GM23338 (cell line): ENCODE results near the gene SGCD. TPM values are rescaled to one million over a fixed set of nuclear protein-coding genes. Genes with fewer than 3 reads are reported as not detected.

Source experiments
- ATAC-seq: fragments of 200-7000 bp; cut with Tn5 transposase; 3 replicates; pipeline ENCODE4 v1.9.1; 2020
- DNase-seq: peaks from one replicate; pipeline ENCODE4 v3.0.0-alpha.2; 2015; ENCODE audit warnings: low spot score
- H2AFZ ChIP-seq: fragments of 200-600 bp; sonication (generic); 2 replicates; pipeline ENCODE4 v1.8.0; 2016; ENCODE audit warnings: antibody characterized with exemption, mild to moderate bottlenecking, moderate library complexity
- H3F3A ChIP-seq: fragments of 200-600 bp; sonication (generic); replicated peaks from 2 replicates; pipeline ENCODE4 v1.8.0; 2017; ENCODE audit warnings: antibody characterized with exemption, mixed run types, low read depth
- H3K27ac ChIP-seq: fragments of 200-600 bp; sonication (generic); 2 replicates; pipeline ENCODE4 v1.6.1; 2016; ENCODE audit warnings: low read depth
- H3K27me3 ChIP-seq: fragments of 200-600 bp; sonication (generic); 2 replicates; pipeline ENCODE4 v1.8.0; 2016; ENCODE audit warnings: mild to moderate bottlenecking, mixed run types, moderate library complexity; ENCODE audit not compliant: insufficient read depth
- H3K36me3 ChIP-seq: fragments of 200-600 bp; sonication (generic); 2 replicates; pipeline ENCODE4 v1.8.0; 2016; ENCODE audit warnings: mild to moderate bottlenecking; ENCODE audit not compliant: insufficient read depth
- H3K4me1 ChIP-seq: fragments of 200-600 bp; sonication (generic); 2 replicates; pipeline ENCODE4 v1.8.0; 2016; ENCODE audit warnings: mild to moderate bottlenecking, moderate library complexity; ENCODE audit not compliant: insufficient read depth
- H3K4me2 ChIP-seq: fragments of 200-600 bp; sonication (generic); 2 replicates; pipeline ENCODE4 v1.7.1; 2017; ENCODE audit warnings: mixed run types
- H3K4me3 ChIP-seq: fragments of 200-600 bp; sonication (generic); 2 replicates; pipeline ENCODE4 v1.6.1; 2016; ENCODE audit warnings: mixed run types
- H3K79me2 ChIP-seq: fragments of 200-600 bp; sonication (generic); replicated peaks from 2 replicates; pipeline ENCODE4 v1.8.0; 2017; ENCODE audit warnings: mild to moderate bottlenecking; ENCODE audit not compliant: insufficient read depth
- H3K9me2 ChIP-seq: fragments of 200-600 bp; sonication (generic); 2 replicates; pipeline ENCODE4 v1.8.0; 2017; ENCODE audit not compliant: insufficient read depth
- H4K20me1 ChIP-seq: fragments of 200-600 bp; sonication (generic); replicated peaks from 2 replicates; pipeline ENCODE4 v1.8.0; 2017; ENCODE audit warnings: mild to moderate bottlenecking; ENCODE audit not compliant: insufficient read depth
- H3K27ac Mint-ChIP-seq: 2 replicates; pipeline ENCODE4 v1.8.0; 2020; ENCODE audit warnings: inconsistent platforms, mild to moderate bottlenecking, moderate library complexity, mixed read lengths
- H3K27me3 Mint-ChIP-seq: 3 replicates; pipeline ENCODE4 v1.8.0; 2022; ENCODE audit warnings: low read depth, mild to moderate bottlenecking, moderate library complexity, mixed read lengths, inconsistent platforms; ENCODE audit not compliant: insufficient read depth, poor library complexity
- H3K36me3 Mint-ChIP-seq: 3 replicates; pipeline ENCODE4 v1.8.0; 2021; ENCODE audit warnings: low read depth, mild to moderate bottlenecking, inconsistent platforms, moderate library complexity, mixed read lengths
- H3K4me1 Mint-ChIP-seq: 3 replicates; pipeline ENCODE4 v1.8.0; 2020; ENCODE audit warnings: mild to moderate bottlenecking, inconsistent platforms, mixed read lengths
- H3K4me3 Mint-ChIP-seq: 3 replicates; pipeline ENCODE4 v1.8.0; 2021; ENCODE audit warnings: moderate library complexity, mild to moderate bottlenecking, inconsistent platforms, mixed read lengths
- H3K9me3 Mint-ChIP-seq: 3 replicates; pipeline ENCODE4 v1.8.0; 2020; ENCODE audit warnings: moderate library complexity, mild to moderate bottlenecking, inconsistent platforms, mixed read lengths
- CREB1 ChIP-seq: fragments of 250-450 bp; sonication (Bioruptor Pico); IDR thresholded peaks from 2 replicates; pipeline ENCODE4 v1.5.0; 2020; ENCODE audit warnings: low read depth, mild to moderate bottlenecking, moderate library complexity
- JUNB ChIP-seq: IDR thresholded peaks from one replicate; pipeline ENCODE4 v1.6.1; 2016; ENCODE audit warnings: antibody characterized with exemption; ENCODE audit not compliant: unreplicated experiment
- NANOG ChIP-seq: IDR thresholded peaks from 2 replicates; pipeline ENCODE4 v1.6.1; 2016; ENCODE audit warnings: antibody characterized with exemption, borderline replicate concordance
- STAT1 ChIP-seq: IDR thresholded peaks from one replicate; pipeline ENCODE4 v1.6.1; 2016; ENCODE audit warnings: antibody characterized with exemption; ENCODE audit not compliant: unreplicated experiment
- ZNF331 ChIP-seq: fragments of 250-450 bp; sonication (Bioruptor Pico); IDR thresholded peaks from 2 replicates; pipeline ENCODE4 v1.5.0; 2020; ENCODE audit warnings: low read depth, mild to moderate bottlenecking, moderate library complexity
- polyA plus RNA-seq: library from polyadenylated mRNA; unstranded; fragments of >200 nt; fragmentation: Nextera tagmentation; extraction: Ambion mirVana; gene quantifications from 2 replicates; pipeline ENCODE4 v1.2.1, GENCODE V29; 2016
- total RNA-seq: library from RNA; depleted of rRNA; stranded (reverse); fragments of >200 nt; shearing (Covaris generic); gene quantifications from 2 replicates; pipeline ENCODE4 v1.2.3, GENCODE V29; 2014
- TF ChIP-seq, protein P1 (sequence below), 2 experiments: fragments of 200-600 bp in 1 of 2; sonication (generic) in 1 of 2; conservative IDR thresholded peaks; 2 replicates each; pipeline versions ENCODE4 v1.5.1 to v1.6.1; 2016 to 2017; ENCODE audit warnings: antibody characterized with exemption in 2 of 2, low read depth in 2 of 2, mild to moderate bottlenecking in 2 of 2, moderate library complexity in 1 of 2
- TF ChIP-seq, protein P2 (sequence below): IDR thresholded peaks from one replicate; pipeline ENCODE4 v1.6.1; 2018; ENCODE audit warnings: antibody characterized with exemption; ENCODE audit not compliant: unreplicated experiment
- TF ChIP-seq, protein P3 (sequence below): fragments of 250-450 bp; sonication (Bioruptor Pico); IDR thresholded peaks from 2 replicates; pipeline ENCODE4 v1.5.0; 2020; ENCODE audit warnings: mild to moderate bottlenecking, moderate library complexity
- TF ChIP-seq, protein P4 (sequence below): IDR thresholded peaks from 2 replicates; pipeline ENCODE4 v1.6.1; 2016; ENCODE audit warnings: antibody characterized with exemption

SGCD gene
- total and polyA plus RNA-seq, 2 experiments from 2014 or later = 0.03 to 0.05 TPM

DNA sequence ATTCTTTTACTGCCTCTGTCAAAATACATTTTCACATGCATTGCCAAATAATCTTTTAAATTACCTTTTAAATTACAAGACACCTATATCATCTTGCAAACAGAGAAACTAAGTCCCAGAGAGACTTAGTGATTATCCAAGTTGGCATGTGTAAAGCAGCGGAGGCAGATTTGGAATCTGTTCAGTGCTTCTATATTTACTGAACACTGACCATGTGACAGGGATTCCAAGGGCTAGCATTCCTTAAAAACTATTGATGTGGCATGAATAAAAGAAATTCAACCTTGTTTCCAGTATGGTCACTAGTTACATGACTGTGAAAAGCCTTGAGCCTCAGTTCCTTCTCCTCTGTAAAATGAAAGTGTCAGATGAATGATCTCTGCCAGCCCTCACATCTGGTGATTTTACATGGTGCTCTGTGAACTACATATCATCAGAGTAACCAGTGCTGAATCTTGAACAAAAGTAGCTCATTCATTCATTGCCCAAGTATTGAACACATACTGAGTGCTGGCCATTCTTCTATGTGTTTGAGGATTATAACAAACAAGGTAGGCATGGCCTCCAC, 451.3 kb downstream of the SGCD start:
- H3K4me3 Mint-ChIP-seq = no peak overlapping the region
- 0 out of 2 replicates have a peak, but pooled peaks cover 8% of the 10 kb centered on the region for H3K9me2 ChIP-seq

More for the DNA sequence above, 451.3 kb downstream of the SGCD start:
- no peaks in the 10 kb centered on the region for H3F3A ChIP-seq
- H3K27ac ChIP-seq = no peak overlapping the region
- Mint-ChIP-seq H3K4me1 (no peaks in the 10 kb centered on the region), H3K27ac (no peak overlapping the region), H3K36me3 (peaks cover 2% of the 10 kb centered on the region; the same call in 2 of the 3 replicates), H3K9me3 (peaks cover 3% of the 10 kb centered on the region; the same call in 1 of the 3 replicates), H3K27me3 (peaks cover 3% of the 10 kb centered on the region)
- TF ChIP-seq NANOG = no peak
- TF ChIP-seq, protein P1, sequence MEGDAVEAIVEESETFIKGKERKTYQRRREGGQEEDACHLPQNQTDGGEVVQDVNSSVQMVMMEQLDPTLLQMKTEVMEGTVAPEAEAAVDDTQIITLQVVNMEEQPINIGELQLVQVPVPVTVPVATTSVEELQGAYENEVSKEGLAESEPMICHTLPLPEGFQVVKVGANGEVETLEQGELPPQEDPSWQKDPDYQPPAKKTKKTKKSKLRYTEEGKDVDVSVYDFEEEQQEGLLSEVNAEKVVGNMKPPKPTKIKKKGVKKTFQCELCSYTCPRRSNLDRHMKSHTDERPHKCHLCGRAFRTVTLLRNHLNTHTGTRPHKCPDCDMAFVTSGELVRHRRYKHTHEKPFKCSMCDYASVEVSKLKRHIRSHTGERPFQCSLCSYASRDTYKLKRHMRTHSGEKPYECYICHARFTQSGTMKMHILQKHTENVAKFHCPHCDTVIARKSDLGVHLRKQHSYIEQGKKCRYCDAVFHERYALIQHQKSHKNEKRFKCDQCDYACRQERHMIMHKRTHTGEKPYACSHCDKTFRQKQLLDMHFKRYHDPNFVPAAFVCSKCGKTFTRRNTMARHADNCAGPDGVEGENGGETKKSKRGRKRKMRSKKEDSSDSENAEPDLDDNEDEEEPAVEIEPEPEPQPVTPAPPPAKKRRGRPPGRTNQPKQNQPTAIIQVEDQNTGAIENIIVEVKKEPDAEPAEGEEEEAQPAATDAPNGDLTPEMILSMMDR (conservative IDR thresholded peaks at IDR 0.05; ENCODE audit: low read depth in 2 of 2) = no peak
- TF ChIP-seq JUNB = no peak
- TF ChIP-seq ZNF331 (CRISPR knock-in tag) = no peak
- TF ChIP-seq CREB1 (CRISPR knock-in tag) = no peak
- no peak for TF ChIP-seq STAT1
- TF ChIP-seq, protein P2, sequence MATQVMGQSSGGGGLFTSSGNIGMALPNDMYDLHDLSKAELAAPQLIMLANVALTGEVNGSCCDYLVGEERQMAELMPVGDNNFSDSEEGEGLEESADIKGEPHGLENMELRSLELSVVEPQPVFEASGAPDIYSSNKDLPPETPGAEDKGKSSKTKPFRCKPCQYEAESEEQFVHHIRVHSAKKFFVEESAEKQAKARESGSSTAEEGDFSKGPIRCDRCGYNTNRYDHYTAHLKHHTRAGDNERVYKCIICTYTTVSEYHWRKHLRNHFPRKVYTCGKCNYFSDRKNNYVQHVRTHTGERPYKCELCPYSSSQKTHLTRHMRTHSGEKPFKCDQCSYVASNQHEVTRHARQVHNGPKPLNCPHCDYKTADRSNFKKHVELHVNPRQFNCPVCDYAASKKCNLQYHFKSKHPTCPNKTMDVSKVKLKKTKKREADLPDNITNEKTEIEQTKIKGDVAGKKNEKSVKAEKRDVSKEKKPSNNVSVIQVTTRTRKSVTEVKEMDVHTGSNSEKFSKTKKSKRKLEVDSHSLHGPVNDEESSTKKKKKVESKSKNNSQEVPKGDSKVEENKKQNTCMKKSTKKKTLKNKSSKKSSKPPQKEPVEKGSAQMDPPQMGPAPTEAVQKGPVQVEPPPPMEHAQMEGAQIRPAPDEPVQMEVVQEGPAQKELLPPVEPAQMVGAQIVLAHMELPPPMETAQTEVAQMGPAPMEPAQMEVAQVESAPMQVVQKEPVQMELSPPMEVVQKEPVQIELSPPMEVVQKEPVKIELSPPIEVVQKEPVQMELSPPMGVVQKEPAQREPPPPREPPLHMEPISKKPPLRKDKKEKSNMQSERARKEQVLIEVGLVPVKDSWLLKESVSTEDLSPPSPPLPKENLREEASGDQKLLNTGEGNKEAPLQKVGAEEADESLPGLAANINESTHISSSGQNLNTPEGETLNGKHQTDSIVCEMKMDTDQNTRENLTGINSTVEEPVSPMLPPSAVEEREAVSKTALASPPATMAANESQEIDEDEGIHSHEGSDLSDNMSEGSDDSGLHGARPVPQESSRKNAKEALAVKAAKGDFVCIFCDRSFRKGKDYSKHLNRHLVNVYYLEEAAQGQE = no peak
- TF ChIP-seq, protein P3, sequence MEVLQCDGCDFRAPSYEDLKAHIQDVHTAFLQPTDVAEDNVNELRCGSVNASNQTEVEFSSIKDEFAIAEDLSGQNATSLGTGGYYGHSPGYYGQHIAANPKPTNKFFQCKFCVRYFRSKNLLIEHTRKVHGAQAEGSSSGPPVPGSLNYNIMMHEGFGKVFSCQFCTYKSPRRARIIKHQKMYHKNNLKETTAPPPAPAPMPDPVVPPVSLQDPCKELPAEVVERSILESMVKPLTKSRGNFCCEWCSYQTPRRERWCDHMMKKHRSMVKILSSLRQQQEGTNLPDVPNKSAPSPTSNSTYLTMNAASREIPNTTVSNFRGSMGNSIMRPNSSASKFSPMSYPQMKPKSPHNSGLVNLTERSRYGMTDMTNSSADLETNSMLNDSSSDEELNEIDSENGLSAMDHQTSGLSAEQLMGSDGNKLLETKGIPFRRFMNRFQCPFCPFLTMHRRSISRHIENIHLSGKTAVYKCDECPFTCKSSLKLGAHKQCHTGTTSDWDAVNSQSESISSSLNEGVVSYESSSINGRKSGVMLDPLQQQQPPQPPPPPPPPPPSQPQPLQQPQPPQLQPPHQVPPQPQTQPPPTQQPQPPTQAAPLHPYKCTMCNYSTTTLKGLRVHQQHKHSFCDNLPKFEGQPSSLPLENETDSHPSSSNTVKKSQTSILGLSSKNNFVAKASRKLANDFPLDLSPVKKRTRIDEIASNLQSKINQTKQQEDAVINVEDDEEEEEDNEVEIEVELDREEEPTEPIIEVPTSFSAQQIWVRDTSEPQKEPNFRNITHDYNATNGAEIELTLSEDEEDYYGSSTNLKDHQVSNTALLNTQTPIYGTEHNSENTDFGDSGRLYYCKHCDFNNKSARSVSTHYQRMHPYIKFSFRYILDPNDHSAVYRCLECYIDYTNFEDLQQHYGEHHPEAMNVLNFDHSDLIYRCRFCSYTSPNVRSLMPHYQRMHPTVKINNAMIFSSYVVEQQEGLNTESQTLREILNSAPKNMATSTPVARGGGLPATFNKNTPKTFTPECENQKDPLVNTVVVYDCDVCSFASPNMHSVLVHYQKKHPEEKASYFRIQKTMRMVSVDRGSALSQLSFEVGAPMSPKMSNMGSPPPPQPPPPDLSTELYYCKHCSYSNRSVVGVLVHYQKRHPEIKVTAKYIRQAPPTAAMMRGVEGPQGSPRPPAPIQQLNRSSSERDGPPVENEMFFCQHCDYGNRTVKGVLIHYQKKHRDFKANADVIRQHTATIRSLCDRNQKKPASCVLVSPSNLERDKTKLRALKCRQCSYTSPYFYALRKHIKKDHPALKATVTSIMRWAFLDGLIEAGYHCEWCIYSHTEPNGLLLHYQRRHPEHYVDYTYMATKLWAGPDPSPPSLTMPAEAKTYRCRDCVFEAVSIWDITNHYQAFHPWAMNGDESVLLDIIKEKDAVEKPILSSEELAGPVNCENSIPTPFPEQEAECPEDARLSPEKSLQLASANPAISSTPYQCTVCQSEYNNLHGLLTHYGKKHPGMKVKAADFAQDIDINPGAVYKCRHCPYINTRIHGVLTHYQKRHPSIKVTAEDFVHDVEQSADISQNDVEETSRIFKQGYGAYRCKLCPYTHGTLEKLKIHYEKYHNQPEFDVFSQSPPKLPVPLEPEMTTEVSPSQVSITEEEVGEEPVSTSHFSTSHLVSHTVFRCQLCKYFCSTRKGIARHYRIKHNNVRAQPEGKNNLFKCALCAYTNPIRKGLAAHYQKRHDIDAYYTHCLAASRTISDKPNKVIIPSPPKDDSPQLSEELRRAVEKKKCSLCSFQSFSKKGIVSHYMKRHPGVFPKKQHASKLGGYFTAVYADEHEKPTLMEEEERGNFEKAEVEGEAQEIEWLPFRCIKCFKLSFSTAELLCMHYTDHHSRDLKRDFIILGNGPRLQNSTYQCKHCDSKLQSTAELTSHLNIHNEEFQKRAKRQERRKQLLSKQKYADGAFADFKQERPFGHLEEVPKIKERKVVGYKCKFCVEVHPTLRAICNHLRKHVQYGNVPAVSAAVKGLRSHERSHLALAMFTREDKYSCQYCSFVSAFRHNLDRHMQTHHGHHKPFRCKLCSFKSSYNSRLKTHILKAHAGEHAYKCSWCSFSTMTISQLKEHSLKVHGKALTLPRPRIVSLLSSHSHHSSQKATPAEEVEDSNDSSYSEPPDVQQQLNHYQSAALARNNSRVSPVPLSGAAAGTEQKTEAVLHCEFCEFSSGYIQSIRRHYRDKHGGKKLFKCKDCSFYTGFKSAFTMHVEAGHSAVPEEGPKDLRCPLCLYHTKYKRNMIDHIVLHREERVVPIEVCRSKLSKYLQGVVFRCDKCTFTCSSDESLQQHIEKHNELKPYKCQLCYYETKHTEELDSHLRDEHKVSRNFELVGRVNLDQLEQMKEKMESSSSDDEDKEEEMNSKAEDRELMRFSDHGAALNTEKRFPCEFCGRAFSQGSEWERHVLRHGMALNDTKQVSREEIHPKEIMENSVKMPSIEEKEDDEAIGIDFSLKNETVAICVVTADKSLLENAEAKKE = no peak
- TF ChIP-seq, protein P4, sequence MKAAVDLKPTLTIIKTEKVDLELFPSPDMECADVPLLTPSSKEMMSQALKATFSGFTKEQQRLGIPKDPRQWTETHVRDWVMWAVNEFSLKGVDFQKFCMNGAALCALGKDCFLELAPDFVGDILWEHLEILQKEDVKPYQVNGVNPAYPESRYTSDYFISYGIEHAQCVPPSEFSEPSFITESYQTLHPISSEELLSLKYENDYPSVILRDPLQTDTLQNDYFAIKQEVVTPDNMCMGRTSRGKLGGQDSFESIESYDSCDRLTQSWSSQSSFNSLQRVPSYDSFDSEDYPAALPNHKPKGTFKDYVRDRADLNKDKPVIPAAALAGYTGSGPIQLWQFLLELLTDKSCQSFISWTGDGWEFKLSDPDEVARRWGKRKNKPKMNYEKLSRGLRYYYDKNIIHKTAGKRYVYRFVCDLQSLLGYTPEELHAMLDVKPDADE = no peak
- H3K4me1 ChIP-seq = no peaks in the 10 kb centered on the region
- H3K27me3 ChIP-seq = no peaks in the 10 kb centered on the region
- DNase-seq = no peak
- no peaks in the 10 kb centered on the region for H3K79me2 ChIP-seq
- no peak overlapping the region for H2AFZ ChIP-seq
- no peaks in the 10 kb centered on the region for H3K36me3 ChIP-seq
- no peak overlapping the region for H3K4me2 ChIP-seq
- no peak overlapping the region for H3K4me3 ChIP-seq
- ATAC-seq = no peak
- no peaks in the 10 kb centered on the region for H4K20me1 ChIP-seq
